PC-3 (cell line): ENCODE results near the gene CTCFL. TPM values are rescaled to one million over a fixed set of nuclear protein-coding genes. Genes with fewer than 3 reads are reported as not detected.

Experiments used
- ATAC-seq: fragments of 200-7000 bp; cut with Tn5 transposase; 2 replicates; pipeline ENCODE4 v1.9.1; 2020; ENCODE audit warnings: mild to moderate bottlenecking, moderate library complexity
- BruUV-seq: library from RNA; stranded (reverse); fragments of 400-500 nt; replicated peaks from 2 replicates; lab custom pipeline; 2021; lab: Mats Ljungman, UMichigan
- CTCF ChIA-PET: fragments of 300-600 bp; sonication (Branson Sonifier 250); formaldehyde crosslinking; loops from one replicate; lab custom pipeline; 2022; ENCODE audit warnings: antibody characterized with exemption; lab: Charles Lee
- POLR2A ChIA-PET: fragments of 300-600 bp; sonication (Branson Sonifier 250); formaldehyde crosslinking; loops from one replicate; lab custom pipeline; 2022; ENCODE audit warnings: antibody characterized with exemption; ENCODE audit not compliant: unreplicated experiment; lab: Charles Lee
- DNase-seq: peaks from one replicate; pipeline ENCODE4 v3.0.0-alpha.2; 2015
- H2AFZ ChIP-seq: fragments of 300-600 bp; sonication (generic); 2 replicates; pipeline ENCODE4 v1.6.0; 2016; ENCODE audit warnings: antibody characterized with exemption, low read length
- H3F3A ChIP-seq: fragments of 300-600 bp; sonication (generic); one replicate; pipeline ENCODE4 v1.6.0; 2017; ENCODE audit warnings: antibody characterized with exemption, low read length, control low read depth, mild to moderate bottlenecking; ENCODE audit not compliant: unreplicated experiment
- H3K27ac ChIP-seq: fragments of 300-600 bp; sonication (generic); 2 replicates; pipeline ENCODE4 v1.5.1; 2016; ENCODE audit warnings: mild to moderate bottlenecking, low read length
- H3K27me3 ChIP-seq: fragments of 300-600 bp; sonication (generic); 2 replicates; pipeline ENCODE4 v1.6.1; 2016; ENCODE audit warnings: low read length, mixed read lengths
- H3K36me3 ChIP-seq: fragments of 300-600 bp; sonication (generic); 2 replicates; pipeline ENCODE4 v1.6.1; 2016; ENCODE audit warnings: low read depth, mixed run types, low read length, mixed read lengths
- H3K4me1 ChIP-seq: fragments of 300-600 bp; sonication (generic); 2 replicates; pipeline ENCODE4 v1.5.1; 2016; ENCODE audit warnings: low read length; ENCODE audit not compliant: insufficient read depth
- H3K4me2 ChIP-seq: fragments of 300-600 bp; sonication (generic); 2 replicates; pipeline ENCODE4 v1.6.0; 2016; ENCODE audit warnings: low read length
- H3K4me3 ChIP-seq: fragments of 300-600 bp; sonication (generic); 2 replicates; pipeline ENCODE4 v1.5.1; 2016; ENCODE audit warnings: mild to moderate bottlenecking, low read length, mixed read lengths
- H3K79me2 ChIP-seq: fragments of 300-600 bp; sonication (generic); 2 replicates; pipeline ENCODE4 v1.6.1; 2017; ENCODE audit warnings: low read length, mixed read lengths
- H3K9ac ChIP-seq: fragments of 300-600 bp; sonication (generic); 2 replicates; pipeline ENCODE4 v1.6.0; 2016; ENCODE audit warnings: mild to moderate bottlenecking, low read length
- H3K9me2 ChIP-seq: fragments of 300-600 bp; sonication (generic); replicated peaks from 2 replicates; pipeline ENCODE4 v1.6.1; 2016; ENCODE audit warnings: mixed run types, low read length, mixed read lengths
- H3K9me3 ChIP-seq: fragments of 300-600 bp; sonication (generic); 2 replicates; pipeline ENCODE4 v1.6.1; 2016; ENCODE audit warnings: low read length, mixed read lengths
- H4K20me1 ChIP-seq: fragments of 300-600 bp; sonication (generic); 2 replicates; pipeline ENCODE4 v1.6.1; 2016; ENCODE audit warnings: low read length, mixed read lengths
- EZH2 ChIP-seq: fragments of 300-600 bp; sonication (generic); IDR thresholded peaks from one replicate; pipeline ENCODE4 v1.6.1; 2017; ENCODE audit warnings: antibody characterized with exemption, mild to moderate bottlenecking, low read length; ENCODE audit not compliant: unreplicated experiment
- EZH2phosphoT487 ChIP-seq: fragments of 300-600 bp; sonication (generic); IDR thresholded peaks from 2 replicates; pipeline ENCODE4 v1.6.1; 2018; ENCODE audit warnings: mild to moderate bottlenecking, antibody characterized with exemption, low read length, borderline replicate concordance
- intact Hi-C: fragments of 100-400 bp; cut with micrococcal nuclease; formaldehyde crosslinking; loops from 2 replicates; pipeline ENCODE4 v1.9.0; 2023
- total RNA-seq: library from RNA; depleted of rRNA; stranded (reverse); fragments of >200 nt; gene quantifications from 2 replicates; pipeline ENCODE4 v1.2.3, GENCODE V29; 2014
- TF ChIP-seq, protein P1 (sequence below): fragments of 300-600 bp; sonication (generic); conservative IDR thresholded peaks from 2 replicates; pipeline ENCODE4 v1.5.1; 2017; ENCODE audit warnings: antibody characterized with exemption, low read depth, mild to moderate bottlenecking, low read length

The CTCFL gene
- total RNA-seq, 1 experiment from 2014 or later = not detected

DNA sequence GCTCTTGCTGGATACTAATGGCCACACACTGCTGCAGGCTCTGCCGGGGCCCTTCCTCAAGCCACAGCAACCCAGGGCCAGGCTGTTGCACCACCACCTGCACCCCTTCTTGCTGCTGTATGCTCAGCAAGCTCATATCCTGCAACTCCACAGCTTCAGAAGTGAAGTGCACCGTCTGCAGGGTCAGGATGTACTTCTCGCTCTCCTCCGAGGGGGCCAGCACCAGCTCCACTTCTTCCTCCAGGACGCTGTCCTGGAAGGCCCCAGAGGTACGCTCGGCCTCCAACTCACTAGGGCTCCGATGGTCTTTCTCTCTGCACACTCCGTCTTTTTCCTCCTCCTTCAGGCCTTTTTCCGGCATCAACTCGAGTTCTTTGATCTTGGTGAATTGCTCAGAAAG is 1.2 kb downstream of the CTCFL start:
- H3F3A ChIP-seq = no peaks in the 10 kb centered on the region
- POLR2A ChIA-PET = no interaction called here
- no TSS peak for BruUV-seq

DNA sequence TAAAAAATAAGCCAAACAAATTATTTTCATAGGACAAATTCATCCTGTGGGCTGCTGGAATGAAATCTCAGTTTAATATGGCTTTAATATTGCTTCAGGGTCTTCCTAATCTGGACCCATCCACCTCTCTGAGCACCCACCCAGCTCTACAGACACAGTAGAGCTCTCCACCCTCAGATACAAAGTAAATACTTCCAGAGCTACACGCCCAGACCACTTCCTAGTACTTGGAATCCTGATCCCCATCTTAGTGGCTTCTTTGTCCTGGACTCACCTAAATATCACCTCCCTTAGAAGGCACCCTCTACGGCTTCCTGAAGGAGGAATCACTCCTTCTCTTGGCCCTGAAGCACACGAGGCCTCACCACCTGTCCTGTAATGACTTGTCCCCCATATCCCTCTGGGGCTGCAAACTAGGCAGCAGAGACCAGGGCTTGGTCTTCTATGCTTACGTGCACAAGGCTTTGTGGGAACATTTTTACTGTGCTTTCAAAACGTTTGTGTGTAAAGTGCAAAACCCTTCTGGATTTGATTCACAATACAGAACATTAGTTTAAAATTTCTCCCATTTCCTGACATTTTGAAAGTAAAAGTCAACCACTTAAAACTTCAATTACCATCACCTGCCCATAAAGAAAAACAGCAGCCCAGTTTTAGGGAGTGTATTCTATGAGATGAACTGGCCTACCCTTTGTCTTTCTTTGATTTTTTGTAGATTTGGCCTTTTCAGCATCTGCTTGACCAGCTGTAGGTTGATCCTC is 2.4 kb downstream of the CTCFL start:
- H3K9me2 ChIP-seq = no peaks in the 10 kb centered on the region
- no peaks in the 10 kb centered on the region for H3K27me3 ChIP-seq
- no peak overlapping the region for H3K4me2 ChIP-seq
- no peak for TF ChIP-seq EZH2
- H3F3A ChIP-seq = no peaks in the 10 kb centered on the region
- H3K9me3 ChIP-seq = no peaks in the 10 kb centered on the region
- H2AFZ ChIP-seq = no peak overlapping the region
- DNase-seq (no peak), ATAC-seq (no peak; the same call in 1 of the 2 replicates)
- BruUV-seq = no TSS peak
- no peak overlapping the region for H3K4me3 ChIP-seq
- H3K9ac ChIP-seq = no peak overlapping the region
- H3K36me3 ChIP-seq = no peaks in the 10 kb centered on the region
- H3K27ac ChIP-seq = no peak overlapping the region
- no peaks in the 10 kb centered on the region for H4K20me1 ChIP-seq
- H3K4me1 ChIP-seq = no peaks in the 10 kb centered on the region
- CTCF ChIA-PET = interaction anchor here (0.6 kb wide), 1 partner anchor 69 kb away, joined by 3 read pairs; no protein-coding TSS in a partner anchor
- POLR2A ChIA-PET = no interaction called here
- intact Hi-C loops = no loop called here
- H3K79me2 ChIP-seq = no peaks in the 10 kb centered on the region

More for the DNA sequence above, 1.2 kb downstream of the CTCFL start:
- H3K9ac ChIP-seq = no peak overlapping the region
- H3K79me2 ChIP-seq = no peaks in the 10 kb centered on the region
- no peaks in the 10 kb centered on the region for H3K4me1 ChIP-seq
- CTCF ChIA-PET = no interaction called here
- no peaks in the 10 kb centered on the region for H4K20me1 ChIP-seq
- H3K36me3 ChIP-seq = no peaks in the 10 kb centered on the region
- no peak overlapping the region for H3K4me2 ChIP-seq
- no peak for DNase-seq
- H2AFZ ChIP-seq = no peak overlapping the region
- H3K27me3 ChIP-seq = no peaks in the 10 kb centered on the region
- no peak overlapping the region for H3K27ac ChIP-seq
- no peaks in the 10 kb centered on the region for H3K9me3 ChIP-seq
- TF ChIP-seq, protein P1, sequence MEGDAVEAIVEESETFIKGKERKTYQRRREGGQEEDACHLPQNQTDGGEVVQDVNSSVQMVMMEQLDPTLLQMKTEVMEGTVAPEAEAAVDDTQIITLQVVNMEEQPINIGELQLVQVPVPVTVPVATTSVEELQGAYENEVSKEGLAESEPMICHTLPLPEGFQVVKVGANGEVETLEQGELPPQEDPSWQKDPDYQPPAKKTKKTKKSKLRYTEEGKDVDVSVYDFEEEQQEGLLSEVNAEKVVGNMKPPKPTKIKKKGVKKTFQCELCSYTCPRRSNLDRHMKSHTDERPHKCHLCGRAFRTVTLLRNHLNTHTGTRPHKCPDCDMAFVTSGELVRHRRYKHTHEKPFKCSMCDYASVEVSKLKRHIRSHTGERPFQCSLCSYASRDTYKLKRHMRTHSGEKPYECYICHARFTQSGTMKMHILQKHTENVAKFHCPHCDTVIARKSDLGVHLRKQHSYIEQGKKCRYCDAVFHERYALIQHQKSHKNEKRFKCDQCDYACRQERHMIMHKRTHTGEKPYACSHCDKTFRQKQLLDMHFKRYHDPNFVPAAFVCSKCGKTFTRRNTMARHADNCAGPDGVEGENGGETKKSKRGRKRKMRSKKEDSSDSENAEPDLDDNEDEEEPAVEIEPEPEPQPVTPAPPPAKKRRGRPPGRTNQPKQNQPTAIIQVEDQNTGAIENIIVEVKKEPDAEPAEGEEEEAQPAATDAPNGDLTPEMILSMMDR = no peak
- TF ChIP-seq EZH2 = no peak
- no peak for TF ChIP-seq EZH2phosphoT487
- no peak for ATAC-seq
- H3K9me2 ChIP-seq = no peaks in the 10 kb centered on the region
- no peak overlapping the region for H3K4me3 ChIP-seq
- intact Hi-C loops = no loop called here

DNA sequence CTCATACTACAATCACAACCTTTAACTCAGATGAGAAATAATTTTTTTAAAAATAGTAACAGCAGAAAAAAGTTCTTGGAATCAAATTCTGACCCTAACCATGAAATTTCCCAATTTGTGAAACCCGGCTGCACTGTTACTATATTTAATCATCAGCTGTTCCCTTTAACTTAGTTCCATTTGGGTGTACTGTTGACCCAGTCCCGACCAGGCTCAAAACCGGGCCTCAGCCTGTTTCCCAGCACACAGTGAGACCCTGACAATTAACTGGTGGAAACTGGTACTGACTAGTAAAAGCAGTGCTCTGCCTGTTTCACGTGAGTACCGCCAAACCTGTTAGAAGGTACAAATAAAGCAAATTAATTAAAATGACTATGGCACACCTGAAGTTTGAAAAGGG is 7.0 kb downstream of the CTCFL start:
- no peaks in the 10 kb centered on the region for H3F3A ChIP-seq
- ATAC-seq = no peak

More for the DNA sequence above, 7.0 kb downstream of the CTCFL start:
- POLR2A ChIA-PET = no interaction called here
- no peaks in the 10 kb centered on the region for H3K9me3 ChIP-seq
- BruUV-seq = no TSS peak
- TF ChIP-seq EZH2 = no peak
- TF ChIP-seq, protein P1 = no peak
- TF ChIP-seq EZH2phosphoT487 = no peak
- no peaks in the 10 kb centered on the region for H4K20me1 ChIP-seq
- H3K27me3 ChIP-seq = no peaks in the 10 kb centered on the region
- H3K4me1 ChIP-seq = no peaks in the 10 kb centered on the region
- H3K79me2 ChIP-seq = no peaks in the 10 kb centered on the region
- intact Hi-C loops = no loop called here
- H3K36me3 ChIP-seq = no peaks in the 10 kb centered on the region
- H3K4me3 ChIP-seq = no peak overlapping the region
- CTCF ChIA-PET = no interaction called here
- no peak overlapping the region for H3K27ac ChIP-seq
- no peak overlapping the region for H2AFZ ChIP-seq
- H3K9ac ChIP-seq = no peak overlapping the region
- no peak overlapping the region for H3K4me2 ChIP-seq
- no peak for DNase-seq
- no peaks in the 10 kb centered on the region for H3K9me2 ChIP-seq
